Osteocyte (in vitro differentiated cells): ENCODE data around the gene USP37. TPM values are rescaled to one million over a fixed set of nuclear protein-coding genes. Genes with fewer than 3 reads are reported as not detected.
"Not testable (repeated sequence)": the region's sequence is repeated elsewhere in the genome, so short reads cannot be mapped to it uniquely, and the experiment has no call there.

Source experiments
- DNase-seq: peaks from one replicate; pipeline ENCODE4 v3.0.0; 2021; ENCODE audit warnings: mixed read lengths; ENCODE audit not compliant: unreplicated experiment; ENCODE audit errors: extremely low spot score
- H3K27ac Mint-ChIP-seq: one replicate; pipeline ENCODE4 v1.8.0; 2021; ENCODE audit warnings: mild to moderate bottlenecking, mixed read lengths; ENCODE audit not compliant: unreplicated experiment
- H3K27me3 Mint-ChIP-seq: one replicate; pipeline ENCODE4 v1.8.0; 2021; ENCODE audit warnings: mixed read lengths; ENCODE audit not compliant: unreplicated experiment
- H3K36me3 Mint-ChIP-seq: one replicate; pipeline ENCODE4 v1.8.0; 2021; ENCODE audit warnings: mixed read lengths; ENCODE audit not compliant: unreplicated experiment
- H3K4me1 Mint-ChIP-seq: one replicate; pipeline ENCODE4 v1.8.0; 2021; ENCODE audit warnings: mixed read lengths; ENCODE audit not compliant: unreplicated experiment
- H3K4me3 Mint-ChIP-seq: one replicate; pipeline ENCODE4 v1.8.0; 2021; ENCODE audit warnings: mild to moderate bottlenecking, moderate library complexity, mixed read lengths; ENCODE audit not compliant: unreplicated experiment
- H3K9me3 Mint-ChIP-seq: one replicate; pipeline ENCODE4 v1.8.0; 2021; ENCODE audit warnings: mixed read lengths; ENCODE audit not compliant: unreplicated experiment
- total RNA-seq: library from RNA; stranded (reverse); gene quantifications from 2 replicates; pipeline ENCODE4 v1.2.1, GENCODE V29; 2021
- TF ChIP-seq, protein P1 (sequence below): fragments of 200-600 bp; sonication (generic); IDR thresholded peaks from 2 replicates; pipeline ENCODE4 v1.5.0; 2021; ENCODE audit warnings: antibody characterized with exemption, mild to moderate bottlenecking, moderate library complexity

The USP37 gene
- total RNA-seq, 1 donor from 2014 or later = 14.6 TPM

DNA sequence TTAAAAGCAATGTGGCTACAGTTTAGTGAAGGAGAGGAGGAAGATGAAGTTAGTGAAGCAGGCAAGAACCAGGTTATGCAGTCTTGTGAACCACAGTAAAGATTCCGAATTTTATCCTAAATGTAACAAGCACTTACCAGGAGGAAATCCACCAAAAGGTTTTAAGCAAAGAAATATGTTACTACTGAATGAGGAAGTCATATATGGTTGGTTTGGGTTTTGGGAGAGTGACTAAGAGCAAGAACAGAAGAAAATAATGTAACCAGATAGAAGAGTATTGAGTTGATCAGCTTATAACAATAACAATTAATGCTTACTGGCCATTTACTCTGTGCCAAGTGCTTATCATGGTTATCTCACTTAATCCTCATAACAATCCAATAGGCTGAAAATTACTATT is 1.9 kb downstream of the USP37 start:
- Mint-ChIP-seq H3K27ac (no peak overlapping the region), H3K4me3 (peak overlapping the region; percentile 80), H3K9me3 (no peaks in the 10 kb centered on the region), H3K27me3 (no peaks in the 10 kb centered on the region), H3K36me3 (peaks cover 10% of the 10 kb centered on the region), H3K4me1 (peaks cover 35% of the 10 kb centered on the region)
- DNase-seq = no peak
- TF ChIP-seq, protein P1, sequence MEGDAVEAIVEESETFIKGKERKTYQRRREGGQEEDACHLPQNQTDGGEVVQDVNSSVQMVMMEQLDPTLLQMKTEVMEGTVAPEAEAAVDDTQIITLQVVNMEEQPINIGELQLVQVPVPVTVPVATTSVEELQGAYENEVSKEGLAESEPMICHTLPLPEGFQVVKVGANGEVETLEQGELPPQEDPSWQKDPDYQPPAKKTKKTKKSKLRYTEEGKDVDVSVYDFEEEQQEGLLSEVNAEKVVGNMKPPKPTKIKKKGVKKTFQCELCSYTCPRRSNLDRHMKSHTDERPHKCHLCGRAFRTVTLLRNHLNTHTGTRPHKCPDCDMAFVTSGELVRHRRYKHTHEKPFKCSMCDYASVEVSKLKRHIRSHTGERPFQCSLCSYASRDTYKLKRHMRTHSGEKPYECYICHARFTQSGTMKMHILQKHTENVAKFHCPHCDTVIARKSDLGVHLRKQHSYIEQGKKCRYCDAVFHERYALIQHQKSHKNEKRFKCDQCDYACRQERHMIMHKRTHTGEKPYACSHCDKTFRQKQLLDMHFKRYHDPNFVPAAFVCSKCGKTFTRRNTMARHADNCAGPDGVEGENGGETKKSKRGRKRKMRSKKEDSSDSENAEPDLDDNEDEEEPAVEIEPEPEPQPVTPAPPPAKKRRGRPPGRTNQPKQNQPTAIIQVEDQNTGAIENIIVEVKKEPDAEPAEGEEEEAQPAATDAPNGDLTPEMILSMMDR = no peak

DNA sequence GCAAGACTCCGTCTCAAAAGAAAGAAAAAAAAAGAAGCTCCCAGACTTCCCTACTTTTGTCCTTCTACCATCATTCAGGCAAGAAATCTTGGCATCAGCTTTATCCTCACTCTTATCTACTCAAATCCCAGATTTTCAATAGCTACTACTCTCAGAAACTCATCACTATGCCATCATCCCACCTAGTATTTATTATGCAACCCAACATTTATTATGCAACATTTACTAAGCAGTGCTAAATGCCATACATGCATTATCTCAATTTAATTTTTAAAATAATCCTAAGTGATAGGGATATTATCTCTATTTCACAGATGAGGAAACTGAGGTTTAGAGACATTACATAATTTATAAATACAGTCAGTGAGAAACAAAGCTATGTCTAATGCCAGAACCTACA is 4.1 kb downstream of the USP37 start:
- H3K4me1 Mint-ChIP-seq = peaks cover 17% of the 10 kb centered on the region
- no peaks in the 10 kb centered on the region for H3K9me3 Mint-ChIP-seq
- H3K4me3 Mint-ChIP-seq = no peak overlapping the region
- TF ChIP-seq, protein P1 = no peak
- no peaks in the 10 kb centered on the region for H3K27me3 Mint-ChIP-seq
- H3K36me3 Mint-ChIP-seq = peaks cover 22% of the 10 kb centered on the region
- DNase-seq = no peak
- H3K27ac Mint-ChIP-seq = no peak overlapping the region

DNA sequence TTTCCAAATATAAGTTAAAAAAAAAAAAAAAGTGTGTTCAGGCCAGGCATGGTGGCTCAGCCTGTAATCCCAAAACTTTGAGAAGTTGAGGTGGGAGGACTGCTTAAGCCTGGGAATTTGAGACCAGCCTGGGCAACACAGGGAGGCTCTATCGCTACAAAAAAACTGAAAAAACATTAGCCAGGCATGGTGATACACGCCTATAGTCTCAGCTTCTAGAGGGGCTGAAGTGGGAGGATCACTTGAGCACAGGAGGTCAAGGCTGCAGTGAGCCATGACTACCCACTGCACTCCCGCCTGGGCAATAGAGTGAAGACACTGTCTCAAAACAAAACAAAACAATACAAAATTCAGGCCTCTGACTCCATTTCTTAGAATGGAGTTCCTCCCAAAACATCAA is 9.2 kb downstream of the USP37 start:
- H3K27ac Mint-ChIP-seq = no peak overlapping the region
- no peaks in the 10 kb centered on the region for H3K9me3 Mint-ChIP-seq
- H3K36me3 Mint-ChIP-seq = peaks cover 39% of the 10 kb centered on the region
- H3K27me3 Mint-ChIP-seq = no peaks in the 10 kb centered on the region
- H3K4me3 Mint-ChIP-seq = no peak overlapping the region
- DNase-seq = no peak
- TF ChIP-seq, protein P1 = no peak
- H3K4me1 Mint-ChIP-seq = no peaks in the 10 kb centered on the region

DNA sequence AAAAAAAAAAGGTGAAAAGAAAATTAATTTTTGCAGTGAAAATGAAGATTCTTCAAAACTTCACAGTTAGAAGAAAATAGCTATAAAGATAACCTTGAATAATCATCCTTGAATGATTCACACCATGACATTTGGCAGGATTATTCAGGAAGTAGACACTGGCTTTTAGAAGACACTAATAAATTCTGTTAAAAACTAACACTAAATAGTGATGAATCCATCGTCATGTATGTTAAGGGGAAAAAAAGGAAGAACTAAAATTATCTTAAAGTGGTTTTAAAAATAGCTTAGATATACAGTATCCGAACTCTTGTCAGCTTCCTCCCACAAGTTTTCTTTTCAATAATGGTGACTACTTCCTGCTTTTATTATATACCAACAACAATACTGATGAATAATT is 10.2 kb downstream of the USP37 start:
- Mint-ChIP-seq H3K4me1 (no peaks in the 10 kb centered on the region), H3K27ac (no peak overlapping the region), H3K9me3 (no peaks in the 10 kb centered on the region), H3K4me3 (no peak overlapping the region), H3K36me3 (peaks cover 48% of the 10 kb centered on the region), H3K27me3 (no peaks in the 10 kb centered on the region)
- no peak for DNase-seq
- TF ChIP-seq, protein P1 = no peak

DNA sequence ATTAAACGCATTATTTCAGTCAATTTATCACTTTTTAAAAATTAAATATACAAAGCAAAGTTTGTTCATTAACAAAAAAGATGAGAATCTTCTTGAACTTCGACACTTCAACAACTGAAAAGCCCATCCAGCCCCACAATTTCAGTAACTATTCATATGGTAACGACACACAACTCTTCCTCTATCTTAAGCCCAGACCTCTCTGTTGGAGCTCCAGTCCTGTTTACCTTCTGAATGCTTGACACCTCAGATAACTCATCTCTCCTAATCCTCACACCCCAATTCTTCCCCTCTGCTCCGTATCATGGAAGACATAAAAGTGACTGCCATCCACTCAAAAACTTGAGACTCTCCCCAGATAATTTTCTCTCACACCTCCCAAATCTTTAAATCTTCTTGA is 12.6 kb downstream of the USP37 start:
- H3K9me3 Mint-ChIP-seq = no peaks in the 10 kb centered on the region
- H3K27me3 Mint-ChIP-seq = no peaks in the 10 kb centered on the region
- DNase-seq = no peak
- peaks cover 57% of the 10 kb centered on the region for H3K36me3 Mint-ChIP-seq
- no peak overlapping the region for H3K4me3 Mint-ChIP-seq
- H3K27ac Mint-ChIP-seq = no peak overlapping the region
- no peaks in the 10 kb centered on the region for H3K4me1 Mint-ChIP-seq
- TF ChIP-seq, protein P1 = no peak

DNA sequence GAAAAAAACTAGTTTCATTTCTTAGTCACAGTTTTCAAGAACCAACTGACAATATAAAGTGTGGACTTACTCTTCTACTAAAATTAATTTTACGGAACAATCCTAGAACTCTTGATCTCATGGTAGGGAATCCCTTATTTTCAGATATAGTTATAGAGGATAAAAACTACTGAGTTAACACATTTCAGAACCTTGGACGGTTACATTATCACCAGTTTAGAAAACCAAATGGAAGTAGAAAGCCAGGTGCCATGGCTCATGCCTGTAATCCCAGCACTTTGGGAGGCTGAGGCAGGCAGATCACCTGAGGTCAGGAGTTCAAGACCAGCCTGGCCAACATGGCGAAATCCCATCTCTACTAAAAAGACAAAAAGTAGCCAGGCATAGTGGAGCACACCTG is 13.9 kb downstream of the USP37 start:
- not testable (repeated sequence) for H3K27me3 Mint-ChIP-seq, DNase-seq, H3K4me1 Mint-ChIP-seq, H3K27ac Mint-ChIP-seq, H3K9me3 Mint-ChIP-seq, H3K4me3 Mint-ChIP-seq
- peaks cover 49% of the 10 kb centered on the region for H3K36me3 Mint-ChIP-seq
